ENCODE results near the gene KBTBD4. TPM values are rescaled to one million over a fixed set of nuclear protein-coding genes. Genes with fewer than 3 reads are reported as not detected.

The KBTBD4 gene
- total RNA-seq, result 10 to 100 TPM; 17.2 to 20.3 TPM

- ChIA-PET CTCF (interaction anchor here (0.9 to 3.8 kb wide), 5 partner anchors 8 to 137 kb away, joined by 3 to 18 read pairs (median 4); partner anchors contain the start of genes AGBL2 and CELF1), POLR2A (interaction anchor here (0.9 kb wide), 1 partner anchor 12 kb away, joined by 3 read pairs; no protein-coding TSS in a partner anchor)
- DNase-seq, result peak; percentile 90
- no peaks in the 10 kb centered on the region for H3K27me3 Mint-ChIP-seq
- H3K4me1 Mint-ChIP-seq, result peaks cover 37% of the 10 kb centered on the region
- H3K9me3 Mint-ChIP-seq, result no peaks in the 10 kb centered on the region
- H3K4me3 Mint-ChIP-seq, result peak within 1 kb of the TSS; percentile 94
- peak within 1 kb of the TSS; percentile 99 for H3K27ac Mint-ChIP-seq
- H3K36me3 Mint-ChIP-seq (ENCODE audit: low read depth), result peaks cover 50% of the 10 kb centered on the region
Observed at GRCh38 chr11:47578524-47579494, at the start of gene KBTBD4, which contains the start of gene NDUFS3. Gene KBTBD4, minus strand, starts transcription at chr11:47578970. Its CDS starts 19 bp downstream, at chr11:47578951. Gene NDUFS3, plus strand, starts transcription at chr11:47579074. Its CDS starts 18 bp downstream, at chr11:47579092.

- H3K36me3 Mint-ChIP-seq (ENCODE audit: low read depth), result peaks cover 46% of the 10 kb centered on the region
- no peak for DNase-seq
- no peaks in the 10 kb centered on the region for H3K27me3 Mint-ChIP-seq
- H3K27ac Mint-ChIP-seq, result no peak overlapping the region
- ChIA-PET CTCF (interaction anchor here (0.6 to 1.4 kb wide), 4 partner anchors 11 to 174 kb away, joined by 3 to 4 read pairs (median 3); no protein-coding TSS in a partner anchor), POLR2A (no interaction called here)
- H3K4me3 Mint-ChIP-seq, result no peak overlapping the region
- no peaks in the 10 kb centered on the region for H3K9me3 Mint-ChIP-seq
- H3K4me1 Mint-ChIP-seq, result no peaks in the 10 kb centered on the region
Observed at GRCh38 chr11:47628026-47628425, 49.3 kb upstream of the KBTBD4 start.

GRCh38 chr11:47626234-47626633 lies 47.5 kb upstream of the KBTBD4 start:
- no peaks in the 10 kb centered on the region for H3K4me1 Mint-ChIP-seq
- H3K4me3 Mint-ChIP-seq, result no peak overlapping the region
- ChIA-PET POLR2A (interaction anchor here (0.7 kb wide), 1 partner anchor 16 kb away, joined by 3 read pairs; no protein-coding TSS in a partner anchor), CTCF (interaction anchor here (0.6 to 1.3 kb wide), 3 partner anchors 10 to 333 kb away, joined by 3 to 4 read pairs (median 3); no protein-coding TSS in a partner anchor)
- H3K27me3 Mint-ChIP-seq, result no peaks in the 10 kb centered on the region
- H3K9me3 Mint-ChIP-seq, result no peaks in the 10 kb centered on the region
- peaks cover 40% of the 10 kb centered on the region for H3K36me3 Mint-ChIP-seq (ENCODE audit: low read depth)
- no peak for DNase-seq
- H3K27ac Mint-ChIP-seq, result no peak overlapping the region

GRCh38 chr11:47620836-47621378 lies 42.1 kb upstream of the KBTBD4 start:
- no peaks in the 10 kb centered on the region for H3K9me3 Mint-ChIP-seq
- H3K36me3 Mint-ChIP-seq (ENCODE audit: low read depth), result peaks cover 25% of the 10 kb centered on the region
- ChIA-PET CTCF (interaction anchor here (1.7 to 1.9 kb wide), 3 partner anchors 8 to 16 kb away, joined by 4 to 6 read pairs (median 5); no protein-coding TSS in a partner anchor), POLR2A (no interaction called here)
- H3K27me3 Mint-ChIP-seq, result no peaks in the 10 kb centered on the region
- H3K27ac Mint-ChIP-seq, result no peak overlapping the region
- no peak for DNase-seq
- H3K4me1 Mint-ChIP-seq, result peaks cover 6% of the 10 kb centered on the region
- no peak overlapping the region for H3K4me3 Mint-ChIP-seq

GRCh38 chr11:47617417-47617809 lies 38.6 kb upstream of the KBTBD4 start:
- POLR2A ChIA-PET, result interaction anchor here (0.6 kb wide), 1 partner anchor 1190 kb away, joined by 3 read pairs; no protein-coding TSS in a partner anchor
- Mint-ChIP-seq H3K27me3 (no peaks in the 10 kb centered on the region), H3K27ac (no peak overlapping the region)

GRCh38 chr11:47616726-47617416 lies 38.1 kb upstream of the KBTBD4 start:
- DNase-seq, result peak; percentile 35
- H3K9me3 Mint-ChIP-seq, result no peaks in the 10 kb centered on the region
- POLR2A ChIA-PET, result interaction anchor here (0.6 kb wide), 1 partner anchor 1190 kb away, joined by 3 read pairs; no protein-coding TSS in a partner anchor
- CTCF ChIA-PET, result interaction anchor here (0.7 to 1.3 kb wide), 6 partner anchors 12 to 262 kb away, joined by 3 to 5 read pairs (median 3); no protein-coding TSS in a partner anchor
- H3K4me3 Mint-ChIP-seq, result no peak overlapping the region
- peaks cover 15% of the 10 kb centered on the region for H3K36me3 Mint-ChIP-seq (ENCODE audit: low read depth)
- H3K27me3 Mint-ChIP-seq, result no peaks in the 10 kb centered on the region
- H3K4me1 Mint-ChIP-seq, result peaks cover 6% of the 10 kb centered on the region
- no peak overlapping the region for H3K27ac Mint-ChIP-seq

More at GRCh38 chr11:47617417-47617809, 38.6 kb upstream of the KBTBD4 start:
- Mint-ChIP-seq H3K4me3 (no peak overlapping the region), H3K36me3 (ENCODE audit: low read depth) (peaks cover 16% of the 10 kb centered on the region), H3K4me1 (peaks cover 6% of the 10 kb centered on the region), H3K9me3 (no peaks in the 10 kb centered on the region)
- CTCF ChIA-PET, result interaction anchor here (0.8 to 1.3 kb wide), 4 partner anchors 11 to 146 kb away, joined by 3 to 4 read pairs (median 3); no protein-coding TSS in a partner anchor
- DNase-seq, result no peak

- H3K4me3 Mint-ChIP-seq, result no peak overlapping the region
- POLR2A ChIA-PET, result no interaction called here
- no peaks in the 10 kb centered on the region for H3K27me3 Mint-ChIP-seq
- no peak for DNase-seq
- peaks cover 6% of the 10 kb centered on the region for H3K4me1 Mint-ChIP-seq
- CTCF ChIA-PET, result interaction anchor here (1.1 kb wide), 1 partner anchor 139 kb away, joined by 3 read pairs; no protein-coding TSS in a partner anchor
- H3K9me3 Mint-ChIP-seq, result no peaks in the 10 kb centered on the region
- H3K36me3 Mint-ChIP-seq (ENCODE audit: low read depth), result peaks cover 11% of the 10 kb centered on the region
- H3K27ac Mint-ChIP-seq, result no peak overlapping the region
Observed at GRCh38 chr11:47615249-47615648, 36.5 kb upstream of the KBTBD4 start.

GRCh38 chr11:47611348-47611794 lies 32.6 kb upstream of the KBTBD4 start:
- peak overlapping the region; percentile 28 for H3K27ac Mint-ChIP-seq
- POLR2A ChIA-PET, result no interaction called here

GRCh38 chr11:47609675-47610074 lies 30.9 kb upstream of the KBTBD4 start:
- Mint-ChIP-seq H3K9me3 (no peaks in the 10 kb centered on the region), H3K4me1 (peaks cover 6% of the 10 kb centered on the region), H3K36me3 (ENCODE audit: low read depth) (no peaks in the 10 kb centered on the region), H3K27me3 (no peaks in the 10 kb centered on the region), H3K4me3 (no peak overlapping the region), H3K27ac (no peak overlapping the region)
- ChIA-PET CTCF (interaction anchor here (1.3 to 1.7 kb wide), 2 partner anchors 11 to 58 kb away, joined by 3 to 4 read pairs; no protein-coding TSS in a partner anchor), POLR2A (no interaction called here)
- DNase-seq, result no peak

More at GRCh38 chr11:47611348-47611794, 32.6 kb upstream of the KBTBD4 start:
- Mint-ChIP-seq H3K36me3 (ENCODE audit: low read depth) (peaks cover 2% of the 10 kb centered on the region), H3K9me3 (no peaks in the 10 kb centered on the region), H3K27me3 (no peaks in the 10 kb centered on the region), H3K4me3 (no peak overlapping the region), H3K4me1 (peaks cover 6% of the 10 kb centered on the region)
- CTCF ChIA-PET, result interaction anchor here (0.6 to 1.7 kb wide), 3 partner anchors 8 to 55 kb away, joined by 3 to 4 read pairs (median 4); no protein-coding TSS in a partner anchor
- DNase-seq, result no peak

- POLR2A ChIA-PET, result no interaction called here
- Mint-ChIP-seq H3K27me3 (no peaks in the 10 kb centered on the region), H3K9me3 (no peaks in the 10 kb centered on the region), H3K36me3 (ENCODE audit: low read depth) (no peaks in the 10 kb centered on the region), H3K27ac (no peak overlapping the region), H3K4me1 (peaks cover 6% of the 10 kb centered on the region), H3K4me3 (no peak overlapping the region)
- CTCF ChIA-PET, result interaction anchor here (0.5 to 2.1 kb wide), 5 partner anchors 11 to 448 kb away, joined by 3 to 7 read pairs (median 3); no protein-coding TSS in a partner anchor
- no peak for DNase-seq
Observed at GRCh38 chr11:47607380-47607779, 28.6 kb upstream of the KBTBD4 start.

- no peak for DNase-seq
- ChIA-PET CTCF (interaction anchor here (0.5 to 2.1 kb wide), 5 partner anchors 10 to 1444 kb away, joined by 3 to 7 read pairs (median 3); no protein-coding TSS in a partner anchor), POLR2A (no interaction called here)
- no peaks in the 10 kb centered on the region for H3K27me3 Mint-ChIP-seq
- H3K4me1 Mint-ChIP-seq, result peaks cover 6% of the 10 kb centered on the region
- H3K36me3 Mint-ChIP-seq (ENCODE audit: low read depth), result no peaks in the 10 kb centered on the region
- H3K4me3 Mint-ChIP-seq, result no peak overlapping the region
- H3K9me3 Mint-ChIP-seq, result no peaks in the 10 kb centered on the region
- no peak overlapping the region for H3K27ac Mint-ChIP-seq
Observed at GRCh38 chr11:47606731-47607130, 28.0 kb upstream of the KBTBD4 start.

- Mint-ChIP-seq H3K36me3 (ENCODE audit: low read depth) (no peaks in the 10 kb centered on the region), H3K9me3 (no peaks in the 10 kb centered on the region), H3K4me1 (peaks cover 6% of the 10 kb centered on the region), H3K4me3 (no peak overlapping the region), H3K27me3 (no peaks in the 10 kb centered on the region), H3K27ac (no peak overlapping the region)
- no peak for DNase-seq
- ChIA-PET POLR2A (no interaction called here), CTCF (interaction anchor here (2.1 kb wide), 2 partner anchors 10 to 25 kb away, joined by 4 to 7 read pairs; no protein-coding TSS in a partner anchor)
Observed at GRCh38 chr11:47605921-47606320, 27.2 kb upstream of the KBTBD4 start.
